ENCODE measurements around the gene FBXO5.

FBXO5 gene

GRCh38 chr6:153028963-153029362 is 46.1 kb upstream of the FBXO5 start:
- ATAC-seq, result no peak
- no peak for TF ChIP-seq PATZ1 (CRISPR knock-in tag; IDR thresholded peaks at IDR 0.05; ENCODE audit: borderline replicate concordance)
- TF ChIP-seq ESRRG (CRISPR knock-in tag; IDR thresholded peaks at IDR 0.05), result no peak
- TF ChIP-seq ARNTL (CRISPR knock-in tag; IDR thresholded peaks at IDR 0.05; ENCODE audit: borderline replicate concordance, low read depth), result no peak
- no peak for TF ChIP-seq TSHZ2 (CRISPR knock-in tag; IDR thresholded peaks at IDR 0.05)
- no peak for TF ChIP-seq ZNF70 (CRISPR knock-in tag; IDR thresholded peaks at IDR 0.05)
- TF ChIP-seq CSRNP3 (CRISPR knock-in tag; IDR thresholded peaks at IDR 0.05), result no peak
- no peak for TF ChIP-seq ZNF565 (CRISPR knock-in tag; conservative IDR thresholded peaks at IDR 0.05; ENCODE audit: low read depth)
- TF ChIP-seq TCF4 (CRISPR knock-in tag; IDR thresholded peaks at IDR 0.05; ENCODE audit: borderline replicate concordance), result no peak
- no peak for TF ChIP-seq CREB5 (CRISPR knock-in tag; IDR thresholded peaks at IDR 0.05; ENCODE audit: low read depth)
- no peak for TF ChIP-seq ZC3H10 (CRISPR knock-in tag; IDR thresholded peaks at IDR 0.05)
- no peak for TF ChIP-seq GLIS3 (CRISPR knock-in tag; IDR thresholded peaks at IDR 0.05)
- TF ChIP-seq SNAI2 (CRISPR knock-in tag; IDR thresholded peaks at IDR 0.05), result no peak
- TF ChIP-seq TOX (CRISPR knock-in tag; IDR thresholded peaks at IDR 0.05; ENCODE audit: borderline replicate concordance), result no peak
- no peak for TF ChIP-seq ZFP3 (CRISPR knock-in tag; IDR thresholded peaks at IDR 0.05)

- no peak for ATAC-seq
- no peak for TF ChIP-seq ISL1 (CRISPR knock-in tag; IDR thresholded peaks at IDR 0.05)
- TF ChIP-seq CREB5 (CRISPR knock-in tag; IDR thresholded peaks at IDR 0.05; ENCODE audit: low read depth), result no peak
- no peak for TF ChIP-seq GLIS3 (CRISPR knock-in tag; IDR thresholded peaks at IDR 0.05)
- TF ChIP-seq ZNF565 (CRISPR knock-in tag; conservative IDR thresholded peaks at IDR 0.05; ENCODE audit: low read depth), result no peak
- no peak for TF ChIP-seq ZC3H10 (CRISPR knock-in tag; IDR thresholded peaks at IDR 0.05)
Observed at GRCh38 chr6:153028286-153028685, 45.4 kb upstream of the FBXO5 start.

- no peak for ATAC-seq
Observed at GRCh38 chr6:153027480-153027879, 44.6 kb upstream of the FBXO5 start.

More at GRCh38 chr6:153027480-153027879, 44.6 kb upstream of the FBXO5 start:
- TF ChIP-seq OSR1 (CRISPR knock-in tag; IDR thresholded peaks at IDR 0.05) (no peak), TOX (CRISPR knock-in tag; IDR thresholded peaks at IDR 0.05; ENCODE audit: borderline replicate concordance) (no peak), ZNF70 (CRISPR knock-in tag; IDR thresholded peaks at IDR 0.05) (no peak), TCF4 (CRISPR knock-in tag; IDR thresholded peaks at IDR 0.05; ENCODE audit: borderline replicate concordance) (no peak), RARB (CRISPR knock-in tag; IDR thresholded peaks at IDR 0.05) (no peak), GLIS3 (CRISPR knock-in tag; IDR thresholded peaks at IDR 0.05) (no peak), BACH2 (CRISPR knock-in tag; IDR thresholded peaks at IDR 0.05; ENCODE audit: borderline replicate concordance) (no peak), POU6F1 (CRISPR knock-in tag; IDR thresholded peaks at IDR 0.05; ENCODE audit: borderline replicate concordance, low read depth) (no peak), ZFP3 (CRISPR knock-in tag; IDR thresholded peaks at IDR 0.05) (no peak), CSDC2 (CRISPR knock-in tag; IDR thresholded peaks at IDR 0.05) (no peak), ESRRG (CRISPR knock-in tag; IDR thresholded peaks at IDR 0.05) (no peak), SNAI2 (CRISPR knock-in tag; IDR thresholded peaks at IDR 0.05) (no peak), CREB5 (CRISPR knock-in tag; IDR thresholded peaks at IDR 0.05; ENCODE audit: low read depth) (no peak), PPARA (CRISPR knock-in tag; IDR thresholded peaks at IDR 0.05; ENCODE audit: borderline replicate concordance) (no peak)
